ENCODE measurements around the gene HS3ST4.

GRCh38 chr16:26149364-26150190 is 457.8 kb downstream of the HS3ST4 start:
- no peak for TF ChIP-seq EZH2 (IDR thresholded peaks at IDR 0.05; ENCODE audit: low read length, missing control alignments)
- no peak for TF ChIP-seq CTCF (conservative IDR thresholded peaks at IDR 0.05 in 1 of 2, IDR thresholded peaks at IDR 0.05 in 1 of 2; ENCODE audit: low read depth in 1 of 2, low read length in 2 of 2)
